Testis (tissue), 3 donors: ENCODE results near the gene ENTPD5. TPM values are rescaled to one million over a fixed set of nuclear protein-coding genes. Genes with fewer than 3 reads are reported as not detected.

Experiments used
- DNase-seq: peaks from one replicate; pipeline ENCODE4 v3.0.0-alpha.2; 2019
- H3K27ac ChIP-seq, 2 donors: fragments of 200-600 bp; sonication (generic); one replicate each; pipeline ENCODE4 v1.5.1; 2019
- H3K27me3 ChIP-seq: fragments of 200-600 bp; sonication (generic); one replicate; pipeline ENCODE4 v1.5.1; 2019
- H3K36me3 ChIP-seq: fragments of 200-600 bp; sonication (generic); one replicate; pipeline ENCODE4 v1.5.1; 2017; ENCODE audit warnings: low read depth; ENCODE audit errors: missing control alignments
- H3K4me1 ChIP-seq: fragments of 200-600 bp; sonication (generic); one replicate; pipeline ENCODE4 v1.5.1; 2019
- H3K4me3 ChIP-seq, 2 donors: fragments of 200-600 bp; sonication (generic); one replicate each; pipeline ENCODE4 v1.5.1; 2017 to 2019
- H3K9me3 ChIP-seq: fragments of 200-600 bp; sonication (generic); one replicate; pipeline ENCODE4 v1.5.1; 2017
- POLR2A ChIP-seq: fragments of 450-650 bp; IDR thresholded peaks from one replicate; pipeline ENCODE4 v1.6.1; 2017; ENCODE audit warnings: antibody characterized with exemption, mild to moderate bottlenecking, moderate library complexity
- WGBS, 2 donors: methylation state at CpG; one replicate each; pipeline ENCODE4 v1.1.5; 2018; 5-methylcytosine and 5-hydroxymethylcytosine counted together
- intact Hi-C: fragments of 100-400 bp; cut with DNase I; formaldehyde crosslinking; loops from one replicate; pipeline ENCODE4 v1.15.1; 2023; ENCODE audit warnings: low total_unique reads
- polyA plus RNA-seq: library from polyadenylated mRNA; stranded (reverse); fragments of 350-450 nt; fragmentation: Illumina TruSeq; extraction: RNeasy Lipid Tissue Mini Kit (QIAGEN cat#74804); gene quantifications from one replicate; pipeline ENCODE4 v1.2.3, GENCODE V29; 2014; ENCODE audit warnings: low read depth, low replicate concordance; ENCODE audit not compliant: insufficient read depth
- small RNA-seq, 2 donors: library from RNA; depleted of rRNA; stranded (forward); fragments of <200 nt; gene quantifications; one replicate each; pipeline ENCODE3, GENCODE V24; 2016
- total RNA-seq, 2 donors: library from RNA; depleted of rRNA; stranded (reverse); fragments of >200 nt; gene quantifications; one replicate each; pipeline ENCODE4 v1.2.3, GENCODE V29; 2016
- TF ChIP-seq, protein P1 (sequence below), 3 experiments: fragments of 450-650 bp in 2 of 3; fragments of 200-600 bp in 1 of 3; sonication (generic) in 1 of 3; IDR thresholded peaks; one replicate each; pipeline ENCODE4 v1.5.1; 2016 to 2019; ENCODE audit warnings: antibody characterized with exemption in 3 of 3, mild to moderate bottlenecking in 2 of 3, moderate library complexity in 1 of 3

The ENTPD5 gene
- total and polyA plus RNA-seq, 3 donors from 2014 or later = 12.9 to 39.5 (median 20.3) TPM

GRCh38 chr14:73916324-73916723 is 102.8 kb downstream of the ENTPD5 start:
- Histone ChIP-seq H3K4me1 (peaks cover 10% of the 10 kb centered on the region), H3K27me3 (no peaks in the 10 kb centered on the region), H3K9me3 (no peaks in the 10 kb centered on the region), H3K27ac (no peak overlapping the region), H3K4me3 (no peak overlapping the region), H3K36me3 (no peaks in the 10 kb centered on the region)
- no peak for TF ChIP-seq POLR2A
- TF ChIP-seq, protein P1, sequence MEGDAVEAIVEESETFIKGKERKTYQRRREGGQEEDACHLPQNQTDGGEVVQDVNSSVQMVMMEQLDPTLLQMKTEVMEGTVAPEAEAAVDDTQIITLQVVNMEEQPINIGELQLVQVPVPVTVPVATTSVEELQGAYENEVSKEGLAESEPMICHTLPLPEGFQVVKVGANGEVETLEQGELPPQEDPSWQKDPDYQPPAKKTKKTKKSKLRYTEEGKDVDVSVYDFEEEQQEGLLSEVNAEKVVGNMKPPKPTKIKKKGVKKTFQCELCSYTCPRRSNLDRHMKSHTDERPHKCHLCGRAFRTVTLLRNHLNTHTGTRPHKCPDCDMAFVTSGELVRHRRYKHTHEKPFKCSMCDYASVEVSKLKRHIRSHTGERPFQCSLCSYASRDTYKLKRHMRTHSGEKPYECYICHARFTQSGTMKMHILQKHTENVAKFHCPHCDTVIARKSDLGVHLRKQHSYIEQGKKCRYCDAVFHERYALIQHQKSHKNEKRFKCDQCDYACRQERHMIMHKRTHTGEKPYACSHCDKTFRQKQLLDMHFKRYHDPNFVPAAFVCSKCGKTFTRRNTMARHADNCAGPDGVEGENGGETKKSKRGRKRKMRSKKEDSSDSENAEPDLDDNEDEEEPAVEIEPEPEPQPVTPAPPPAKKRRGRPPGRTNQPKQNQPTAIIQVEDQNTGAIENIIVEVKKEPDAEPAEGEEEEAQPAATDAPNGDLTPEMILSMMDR (IDR thresholded peaks at IDR 0.05) = no peak
- DNase-seq = no peak
- intact Hi-C loops = no loop called here
- WGBS, 2 donors = 89 to 91% methylated on average over 6 of the region's 6 CpGs

DNA sequence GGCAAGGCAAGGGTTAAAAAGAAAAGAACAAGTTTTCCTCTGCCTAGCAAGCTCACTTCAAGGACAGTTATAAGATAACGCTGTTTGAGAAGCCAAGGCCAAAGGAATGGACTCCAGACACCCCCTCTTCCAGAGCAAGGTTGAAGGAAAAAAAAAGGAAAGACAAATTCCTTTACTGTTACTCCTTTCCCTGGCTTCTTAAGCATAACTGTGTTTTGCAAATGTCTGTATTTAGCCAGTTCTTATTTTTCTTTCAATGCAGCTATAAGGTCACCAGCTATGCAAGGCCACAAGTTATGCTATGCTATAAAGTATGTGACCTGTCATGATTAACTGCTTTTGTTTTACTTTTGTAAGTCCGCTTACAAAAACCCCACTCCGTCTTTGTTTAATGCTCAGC is 105.8 kb downstream of the ENTPD5 start:
- H3K36me3 ChIP-seq = no peaks in the 10 kb centered on the region
- intact Hi-C loops = no loop called here
- H3K4me1 ChIP-seq = peaks cover 23% of the 10 kb centered on the region
- peak overlapping the region in 1 of 2 donors; percentile 6 for H3K27ac ChIP-seq
- H3K4me3 ChIP-seq = no peak overlapping the region
- no peak for TF ChIP-seq POLR2A
- TF ChIP-seq, protein P1 (IDR thresholded peaks at IDR 0.05) = no peak
- no peaks in the 10 kb centered on the region for H3K27me3 ChIP-seq
- H3K9me3 ChIP-seq = no peaks in the 10 kb centered on the region
- WGBS, 2 donors = 30 to 57% methylated on average over 3 of the region's 3 CpGs
- no peak for DNase-seq

- peaks cover 23% of the 10 kb centered on the region for H3K4me1 ChIP-seq
- no peaks in the 10 kb centered on the region for H3K36me3 ChIP-seq
- no peak for DNase-seq
- WGBS, 2 donors = 55 to 74% methylated on average over 1 of the region's 1 CpG
- intact Hi-C loops = no loop called here
- no peak overlapping the region for H3K4me3 ChIP-seq
- no peaks in the 10 kb centered on the region for H3K9me3 ChIP-seq
- H3K27me3 ChIP-seq = no peaks in the 10 kb centered on the region
- TF ChIP-seq POLR2A = no peak
- TF ChIP-seq, protein P1 (IDR thresholded peaks at IDR 0.05) = no peak
- H3K27ac ChIP-seq = peak overlapping the region in 1 of 2 donors; percentile 18
These were observed 109.4 kb downstream of the ENTPD5 start for GRCh38 chr14:73909681-73910080.

Small RNAs within 50 kb of the gene (small RNA-seq; reads per million reads assigned to genes)
- gene AC005480.2 = 0 reads per million in 2 donors

Other genes with a start within 250 kb of the ENTPD5 start
- 10 to 100 TPM; 19.1 to 19.4 TPM for gene PTGR2, start 167.5 kb downstream of the ENTPD5 start, total RNA-seq
- gene PTGR2, start 167.5 kb downstream of the ENTPD5 start, polyA plus RNA-seq = 11.8 TPM
- 10 to 100 TPM; 85.3 to 92.9 TPM for gene ZNF410, start 132.4 kb downstream of the ENTPD5 start, total RNA-seq
- 117 TPM for gene ZNF410, start 132.4 kb downstream of the ENTPD5 start, polyA plus RNA-seq
- 10 to 100 TPM; 15.0 to 26.0 TPM for gene FAM161B, start 69.2 kb downstream of the ENTPD5 start, total RNA-seq
- 24.1 TPM for gene FAM161B, start 69.2 kb downstream of the ENTPD5 start, polyA plus RNA-seq
- gene COQ6, start 69.0 kb downstream of the ENTPD5 start, total RNA-seq = 10 to 100 TPM; 61.0 to 69.8 TPM
- 66.2 TPM for gene COQ6, start 69.0 kb downstream of the ENTPD5 start, polyA plus RNA-seq
- 10 to 100 TPM; 25.1 to 40.6 TPM for gene BBOF1, start 61 bp upstream of the ENTPD5 start, total RNA-seq
- gene BBOF1, start 61 bp upstream of the ENTPD5 start, polyA plus RNA-seq = 41.6 TPM
- gene ALDH6A1, start 65.2 kb upstream of the ENTPD5 start, total RNA-seq = 10 to 100 TPM; 84.2 to 88.5 TPM
- 57.2 TPM for gene ALDH6A1, start 65.2 kb upstream of the ENTPD5 start, polyA plus RNA-seq
- gene LIN52, start 65.7 kb upstream of the ENTPD5 start, total RNA-seq = 10 to 100 TPM; 13.8 to 21.7 TPM
- gene LIN52, start 65.7 kb upstream of the ENTPD5 start, polyA plus RNA-seq = 18.9 TPM
- gene VSX2, start 220.2 kb upstream of the ENTPD5 start, total RNA-seq = under 1 TPM; 0.16 to 0.37 TPM
- gene VSX2, start 220.2 kb upstream of the ENTPD5 start, polyA plus RNA-seq = 0.55 TPM